SH-SY5Y (cell line): ENCODE measurements around the gene KLC1.

Experiments
- GATA2 ChIP-seq: IDR thresholded peaks from 2 replicates; pipeline ENCODE4 v1.6.1; 2011; ENCODE audit warnings: mild to moderate bottlenecking, low read depth, low read length
- GATA3 ChIP-seq: IDR thresholded peaks from 2 replicates; pipeline ENCODE4 v1.6.1; 2011; ENCODE audit warnings: low read depth, mild to moderate bottlenecking, low read length, moderate library complexity

KLC1 gene

DNA sequence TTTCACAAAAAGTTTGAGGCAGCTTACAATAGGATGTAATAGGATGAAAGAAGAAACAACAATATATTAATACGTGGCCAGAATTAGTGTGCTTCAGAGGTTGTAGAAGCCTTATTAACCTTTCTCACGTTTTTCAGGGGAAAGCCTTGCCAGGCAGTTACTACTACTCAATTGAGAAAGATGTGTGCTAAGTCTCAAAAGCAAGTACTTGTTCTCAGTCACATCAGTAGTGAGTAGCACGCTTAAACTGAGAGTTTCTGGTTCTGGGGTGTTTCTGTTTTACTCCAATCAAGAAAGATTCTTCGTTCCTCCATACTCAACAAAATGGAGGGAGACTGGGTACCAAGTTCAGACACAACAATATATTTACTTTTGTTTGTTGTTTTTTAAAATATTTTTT, 38.7 kb downstream of the KLC1 start:
- TF ChIP-seq GATA2 (no peak), GATA3 (no peak)

- TF ChIP-seq GATA2, result no peak
- TF ChIP-seq GATA3, result no peak
Measured at GRCh38 chr14:103668117-103668516, 39.1 kb downstream of the KLC1 start.

DNA sequence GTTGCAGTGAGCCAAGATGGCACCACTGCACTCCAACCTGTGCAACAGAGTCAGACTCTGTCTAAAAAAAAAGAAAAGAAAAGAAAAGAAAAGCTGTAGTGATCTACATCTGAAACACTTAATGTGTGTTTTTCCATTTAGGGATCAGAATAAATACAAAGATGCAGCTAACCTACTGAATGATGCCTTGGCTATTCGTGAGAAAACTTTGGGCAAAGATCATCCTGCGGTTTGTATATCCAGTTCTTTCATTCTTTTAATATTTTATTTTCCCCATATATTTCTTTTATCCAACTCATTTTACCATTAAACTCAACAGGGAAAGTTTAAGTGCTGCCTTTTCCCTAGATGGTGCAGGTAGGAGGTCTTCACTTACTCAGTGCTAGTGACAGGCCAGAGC, 40.4 kb downstream of the KLC1 start:
- no peak for TF ChIP-seq GATA3
- TF ChIP-seq GATA2, result no peak

- no peak for TF ChIP-seq GATA2
- no peak for TF ChIP-seq GATA3
Measured at GRCh38 chr14:103671911-103672310, 42.9 kb downstream of the KLC1 start.

GRCh38 chr14:103675957-103676356, 46.9 kb downstream of the KLC1 start:
- no peak for TF ChIP-seq GATA3
- TF ChIP-seq GATA2, result no peak

- TF ChIP-seq GATA2 (no peak), GATA3 (no peak)
Measured at GRCh38 chr14:103676881-103677675, 48.1 kb downstream of the KLC1 start.

DNA sequence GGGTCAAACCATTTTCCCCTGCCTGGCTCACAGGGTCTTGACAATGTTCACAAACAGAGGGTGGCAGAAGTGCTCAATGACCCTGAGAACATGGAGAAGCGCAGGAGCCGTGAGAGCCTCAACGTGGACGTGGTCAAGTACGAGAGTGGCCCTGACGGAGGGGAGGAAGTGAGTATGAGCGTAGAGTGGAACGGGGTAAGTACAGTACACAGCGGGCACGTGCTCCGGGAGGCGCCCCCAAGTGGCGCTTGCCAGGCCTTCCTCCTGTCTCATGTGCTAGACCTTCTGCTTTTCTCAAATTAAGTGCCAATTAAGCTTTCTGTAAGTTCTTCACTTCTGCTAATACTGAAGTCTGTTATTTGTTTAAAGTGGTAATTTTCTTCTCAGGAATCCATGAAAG, 50.3 kb downstream of the KLC1 start:
- no peak for TF ChIP-seq GATA3
- TF ChIP-seq GATA2, result no peak

GRCh38 chr14:103680491-103681231, 51.6 kb downstream of the KLC1 start:
- TF ChIP-seq GATA2 (no peak), GATA3 (no peak)

DNA sequence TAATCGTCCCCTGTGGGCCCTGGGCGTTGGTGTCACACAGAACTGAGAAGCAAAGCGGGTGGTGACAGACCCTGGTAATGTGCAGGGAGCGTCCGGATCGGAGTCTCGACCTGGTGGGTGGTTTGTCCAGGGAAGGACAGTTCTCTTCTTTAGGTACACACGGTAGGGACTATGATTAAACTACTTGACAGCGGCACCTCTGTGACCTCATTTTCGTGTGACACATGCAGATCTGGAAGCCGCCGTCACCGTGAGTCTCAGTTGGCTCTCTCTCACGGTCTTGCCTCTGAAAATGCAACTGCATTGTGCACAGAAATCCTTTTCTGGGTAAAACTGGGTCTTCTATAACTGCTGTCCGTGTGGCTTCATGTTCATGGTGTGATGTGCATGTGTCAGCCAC, 54.1 kb downstream of the KLC1 start:
- TF ChIP-seq GATA3 (no peak), GATA2 (no peak)

DNA sequence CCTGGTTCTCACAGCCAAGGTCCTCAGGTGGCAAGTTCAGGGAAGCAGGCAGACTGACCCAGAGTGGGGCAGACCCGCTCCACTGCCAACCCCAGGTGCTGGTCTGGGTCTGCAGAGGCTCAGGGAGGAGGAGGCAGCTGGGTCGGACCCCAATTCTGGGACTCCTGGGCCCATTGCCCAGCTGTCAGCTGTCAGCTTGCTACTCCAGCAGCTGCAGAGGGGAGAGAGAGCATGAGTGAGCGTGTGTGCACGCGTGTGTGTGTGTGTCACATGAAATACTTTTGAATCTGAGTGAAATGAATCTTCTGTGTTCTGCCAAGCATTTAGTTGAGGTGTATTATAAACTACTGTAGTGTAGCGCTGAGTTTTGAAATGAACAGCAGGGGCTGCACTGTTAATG, 55.5 kb downstream of the KLC1 start:
- no peak for TF ChIP-seq GATA2
- TF ChIP-seq GATA3, result no peak

GRCh38 chr14:103684871-103685270, 55.9 kb downstream of the KLC1 start:
- TF ChIP-seq GATA2 (no peak), GATA3 (no peak)

DNA sequence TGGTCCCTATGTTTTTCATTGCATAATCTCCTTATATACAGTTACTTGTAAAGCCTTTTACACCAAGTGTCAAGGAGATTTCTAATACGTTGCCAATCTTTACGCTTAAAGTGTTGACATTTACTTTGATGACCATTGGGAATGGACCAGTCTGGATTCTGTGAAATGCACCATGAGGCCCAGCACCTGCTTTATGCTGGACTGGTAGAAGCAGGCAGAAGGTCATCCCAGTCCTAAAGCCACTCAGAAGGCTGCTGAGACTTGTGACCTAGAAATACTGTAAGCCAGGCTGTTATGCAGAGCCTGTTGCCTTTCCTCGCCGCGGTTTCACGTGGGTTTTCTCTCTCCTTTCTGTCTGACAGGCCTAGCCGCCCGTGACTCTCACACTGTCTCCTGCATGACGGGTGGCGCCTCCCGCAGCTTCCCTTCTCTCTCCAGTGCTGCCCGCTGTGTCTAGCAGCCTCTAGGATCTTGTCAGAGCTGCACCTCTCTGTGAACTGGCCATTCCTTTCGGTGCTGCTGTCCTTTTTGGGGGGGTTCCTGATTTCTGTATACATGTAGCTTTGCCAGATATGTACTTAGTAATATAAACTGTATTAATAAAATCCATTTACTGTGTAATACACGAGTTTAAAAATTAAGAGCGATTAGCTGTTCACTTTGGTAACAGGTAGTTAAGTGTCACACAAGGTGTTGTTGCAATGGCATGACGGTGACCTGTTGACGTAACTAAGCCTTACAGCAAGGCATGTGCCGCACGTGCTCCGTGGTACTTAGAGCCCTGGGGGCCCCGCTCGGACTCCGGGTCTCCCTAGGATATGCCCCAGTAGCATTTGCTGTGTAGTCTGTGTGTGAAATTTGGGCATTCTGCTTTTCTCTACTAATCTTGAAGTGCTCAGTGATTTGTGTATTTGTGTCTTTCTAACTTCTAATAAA, 56.5 kb downstream of the KLC1 start:
- TF ChIP-seq GATA2 (no peak), GATA3 (no peak)

DNA sequence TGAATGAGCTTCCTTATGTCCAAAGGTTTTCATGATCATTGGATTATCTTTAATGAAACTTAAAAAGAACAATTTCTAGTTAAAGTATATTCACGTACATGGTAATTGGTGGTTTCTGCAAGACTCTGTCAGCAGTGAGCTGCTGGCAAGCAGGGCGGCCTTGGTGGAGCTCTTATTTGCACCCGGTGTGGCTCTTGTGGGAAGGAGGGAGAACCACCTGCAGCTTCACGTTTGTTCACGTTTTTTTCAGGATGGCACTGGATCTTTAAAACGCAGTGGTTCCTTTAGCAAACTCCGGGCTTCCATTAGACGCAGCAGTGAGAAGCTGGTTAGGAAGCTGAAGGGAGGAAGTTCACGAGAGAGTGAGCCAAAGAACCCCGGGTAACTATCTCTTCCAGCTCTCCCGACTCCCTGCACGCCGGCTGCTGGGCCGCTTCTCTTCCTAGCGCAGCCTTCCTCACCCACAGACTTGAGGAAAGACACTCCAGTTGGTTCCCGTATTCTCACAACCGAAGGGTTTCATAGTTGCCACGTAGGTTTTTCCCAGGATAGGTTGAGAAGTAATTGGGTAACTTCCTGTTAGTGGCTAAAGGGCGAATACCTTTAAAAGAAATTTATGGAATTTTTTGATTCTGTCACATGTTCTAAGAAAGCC, 57.9 kb downstream of the KLC1 start:
- TF ChIP-seq GATA2, result no peak
- TF ChIP-seq GATA3, result no peak
